GM18517 (cell line): ENCODE data around the gene PARD6B.
"Not testable (repeated sequence)": the region's sequence is repeated elsewhere in the genome, so short reads cannot be mapped to it uniquely, and the experiment has no call there.

Source experiments
- ATAC-seq: cut with Tn5 transposase; IDR thresholded peaks from one replicate; pipeline ENCODE4 v1.9.1; 2021; ENCODE audit warnings: mild to moderate bottlenecking, moderate library complexity; ENCODE audit not compliant: unreplicated experiment

PARD6B gene

GRCh38 chr20:50703651-50704438, 27.5 kb upstream of the PARD6B start:
- ATAC-seq: not testable (repeated sequence)

- ATAC-seq: no peak
These were observed 26.9 kb upstream of the PARD6B start for GRCh38 chr20:50704514-50704913.

GRCh38 chr20:50704971-50705370, 26.4 kb upstream of the PARD6B start:
- ATAC-seq: no peak

GRCh38 chr20:50708845-50709635, 22.3 kb upstream of the PARD6B start:
- ATAC-seq: no peak

- no peak for ATAC-seq
These were observed 21.8 kb upstream of the PARD6B start for GRCh38 chr20:50709636-50709973.

GRCh38 chr20:50710492-50711063, 20.8 kb upstream of the PARD6B start:
- ATAC-seq: no peak

GRCh38 chr20:50711113-50711825, 20.1 kb upstream of the PARD6B start:
- no peak for ATAC-seq

GRCh38 chr20:50712771-50713656, 18.4 kb upstream of the PARD6B start:
- no peak for ATAC-seq

- ATAC-seq: no peak
These were observed 17.7 kb upstream of the PARD6B start for GRCh38 chr20:50713657-50714101.

GRCh38 chr20:50714426-50714825, 17.0 kb upstream of the PARD6B start:
- not testable (repeated sequence) for ATAC-seq

- ATAC-seq: no peak
These were observed 15.7 kb upstream of the PARD6B start for GRCh38 chr20:50715694-50716093.

GRCh38 chr20:50716518-50716917, 14.9 kb upstream of the PARD6B start:
- ATAC-seq: no peak

- no peak for ATAC-seq
These were observed 14.1 kb upstream of the PARD6B start for GRCh38 chr20:50717312-50717711.

GRCh38 chr20:50717974-50718761, 13.2 kb upstream of the PARD6B start:
- no peak for ATAC-seq

GRCh38 chr20:50719328-50719727, 12.1 kb upstream of the PARD6B start:
- ATAC-seq: no peak

- ATAC-seq: no peak
These were observed 11.4 kb upstream of the PARD6B start for GRCh38 chr20:50720026-50720425.

- ATAC-seq: no peak
These were observed 10.8 kb upstream of the PARD6B start for GRCh38 chr20:50720582-50720981.

GRCh38 chr20:50721881-50722281, 9.5 kb upstream of the PARD6B start:
- ATAC-seq: no peak

GRCh38 chr20:50722424-50723155, 8.8 kb upstream of the PARD6B start:
- no peak for ATAC-seq
